GM15510 (cell line): ENCODE results near the gene STAC.

ENCODE experiments used
- POLR2A ChIP-seq: IDR thresholded peaks from 3 replicates; pipeline ENCODE4 v1.6.1; 2011; ENCODE audit warnings: borderline replicate concordance; ENCODE audit not compliant: insufficient read length; ENCODE audit errors: extremely low read depth

STAC gene

DNA sequence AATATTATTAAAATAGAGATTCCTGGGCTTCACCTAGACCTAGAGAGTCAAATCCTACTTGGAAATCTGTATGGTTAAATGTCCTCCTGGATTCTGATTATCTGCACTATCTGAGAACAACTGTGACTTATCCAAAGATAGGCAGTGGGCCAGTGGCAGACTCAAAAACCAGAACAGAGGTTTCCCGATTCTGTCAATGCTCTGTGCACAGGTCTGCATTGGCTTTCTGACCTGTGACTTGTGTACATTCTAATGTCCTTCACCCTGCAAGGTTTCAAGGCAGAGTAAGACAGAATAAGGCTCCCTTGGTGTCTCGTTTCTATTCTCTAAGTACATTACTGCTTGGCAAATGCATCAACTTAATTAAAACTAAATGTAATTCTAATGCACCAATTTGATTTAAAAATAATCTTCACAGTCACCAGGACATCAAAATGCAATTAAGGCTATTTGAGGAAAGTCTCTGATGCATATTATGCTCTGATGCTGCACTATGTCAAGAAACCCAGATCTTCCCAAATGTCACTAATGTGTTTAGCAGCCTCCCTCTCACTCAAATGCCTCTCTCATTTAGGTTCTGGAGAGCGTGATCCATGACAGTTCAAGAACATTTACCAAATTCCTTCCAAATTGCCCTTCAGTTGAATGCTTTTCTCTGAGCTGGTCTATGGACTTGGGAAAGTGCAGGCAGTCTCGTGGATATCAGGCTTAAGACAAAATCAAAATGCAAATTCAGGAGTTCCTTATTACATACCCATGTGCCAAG, 140.1 kb downstream of the STAC start:
- TF ChIP-seq POLR2A: no peak

DNA sequence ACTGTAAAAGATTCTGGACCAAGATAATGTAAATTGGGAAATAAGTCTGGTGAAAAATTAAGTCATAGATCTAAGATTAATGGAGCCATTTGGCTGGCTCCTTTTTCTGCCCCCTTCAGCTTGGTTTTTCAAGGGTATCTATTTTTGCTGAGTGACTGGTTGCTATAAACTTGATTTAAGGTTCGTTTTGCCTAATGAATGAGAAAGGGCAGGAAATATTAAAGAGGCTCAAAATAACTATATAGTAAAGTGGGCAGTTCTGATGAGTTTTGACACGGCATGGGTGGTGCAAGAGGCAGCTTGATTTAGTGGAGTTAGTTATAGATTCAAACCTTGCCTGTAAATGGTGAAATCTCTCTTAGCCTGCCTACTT, 140.7 kb downstream of the STAC start:
- no peak for TF ChIP-seq POLR2A

DNA sequence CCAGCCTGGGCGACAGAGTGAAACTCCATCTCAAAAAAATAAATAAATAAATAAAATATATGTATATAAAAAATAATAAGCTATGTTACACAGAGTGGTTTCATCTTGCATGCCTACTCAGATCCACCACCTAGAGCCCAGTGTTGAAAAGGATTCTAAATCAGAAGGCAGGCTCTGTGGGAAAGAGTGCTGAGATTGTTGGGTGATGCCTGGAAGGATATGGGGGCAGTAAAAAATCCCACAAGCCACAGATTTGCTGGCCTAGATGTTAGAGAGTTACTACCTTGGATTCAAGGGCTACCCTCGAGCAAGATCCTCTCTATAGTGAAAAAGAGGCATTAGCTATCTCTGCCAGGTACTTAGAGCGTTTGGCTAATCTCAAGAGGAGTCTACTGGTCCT, 144.3 kb downstream of the STAC start:
- TF ChIP-seq POLR2A: no peak

DNA sequence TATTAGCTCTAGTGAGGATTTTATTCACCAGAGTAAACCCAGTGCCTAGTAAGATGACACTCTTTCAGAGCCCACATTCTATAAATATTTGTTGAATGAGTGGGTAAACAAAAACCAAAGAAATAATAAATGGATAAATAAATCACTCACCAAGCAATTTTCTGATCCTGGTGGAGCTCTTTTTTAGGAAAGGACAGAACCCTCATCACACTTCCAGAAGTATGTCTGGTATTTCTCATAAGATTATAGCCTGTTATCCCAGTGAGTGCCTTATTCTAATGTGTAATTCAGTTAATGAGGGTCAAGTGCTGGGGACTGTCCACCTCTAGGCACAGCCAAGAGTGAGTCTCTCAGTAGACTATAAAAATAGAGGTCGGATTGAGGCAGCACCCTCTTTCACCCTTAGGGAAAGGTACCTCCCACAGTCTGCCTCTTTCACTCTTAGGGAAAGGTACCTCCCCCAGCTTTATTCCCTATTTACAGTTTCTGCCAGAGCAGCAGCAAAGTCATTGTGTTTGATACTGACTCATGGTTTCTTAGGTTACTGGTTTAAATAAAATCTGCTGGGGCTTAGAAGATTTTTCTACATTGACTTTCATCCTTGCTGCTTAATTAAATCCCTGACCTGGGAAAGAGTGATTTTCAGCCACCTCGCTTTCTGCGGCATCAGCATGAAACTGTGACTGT, 145.0 kb downstream of the STAC start:
- TF ChIP-seq POLR2A: no peak

DNA sequence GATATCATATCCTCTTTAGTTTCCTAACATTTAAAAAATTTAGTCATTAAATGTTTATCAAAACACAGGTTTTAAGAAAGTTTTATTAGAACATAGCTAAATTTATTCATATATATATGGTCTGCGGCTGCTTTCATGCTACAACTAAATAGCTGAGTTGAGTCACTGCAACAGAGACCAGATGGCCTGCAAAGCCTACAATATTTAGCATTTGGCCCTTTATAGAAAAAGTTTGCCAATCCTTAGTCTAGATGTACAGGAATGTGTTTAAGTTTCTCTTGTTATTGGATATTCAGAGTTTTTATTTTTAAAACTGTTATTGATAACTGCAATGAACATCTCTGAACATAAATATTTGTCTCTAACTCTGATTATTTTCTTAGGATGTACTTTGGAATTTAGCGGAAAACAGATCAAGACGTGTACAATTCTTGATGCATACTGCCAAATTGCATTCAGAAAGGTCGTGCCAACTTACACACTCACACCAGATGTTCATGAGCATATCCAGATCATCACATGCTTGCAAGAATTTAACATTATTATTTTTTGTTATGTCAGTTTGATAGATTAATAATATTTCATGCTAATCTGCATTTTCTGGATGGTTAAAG, 157.9 kb downstream of the STAC start:
- TF ChIP-seq POLR2A: no peak

DNA sequence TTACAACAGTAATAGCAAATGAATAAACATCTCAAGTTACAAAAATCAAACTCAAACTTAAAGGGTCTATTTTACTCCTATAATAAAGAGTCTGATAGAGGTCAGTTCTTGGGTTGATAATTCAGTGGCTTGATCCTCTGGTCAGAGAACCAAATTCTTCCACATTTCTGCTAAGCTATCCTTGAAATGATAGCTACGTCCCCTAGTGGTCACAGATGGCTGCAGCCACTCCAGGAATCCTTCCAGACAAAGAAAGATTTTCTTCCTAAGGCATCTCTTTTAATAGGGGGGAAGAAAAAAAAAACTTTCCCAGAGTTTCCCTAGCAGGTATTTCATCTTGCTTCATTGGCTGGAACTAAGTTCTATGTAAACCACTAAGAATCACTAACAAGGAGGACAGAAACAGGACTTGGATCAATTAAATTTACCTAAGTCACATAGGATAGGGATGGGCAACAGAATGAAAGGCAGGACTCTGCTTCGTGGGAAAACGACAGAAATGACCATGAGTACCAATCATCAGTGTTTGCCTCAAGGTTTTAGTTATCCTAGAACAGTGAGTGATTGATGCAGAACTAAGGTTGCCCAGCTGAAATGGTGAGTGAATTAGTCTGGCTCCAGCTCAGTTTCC, 160.7 kb downstream of the STAC start:
- TF ChIP-seq POLR2A: no peak

DNA sequence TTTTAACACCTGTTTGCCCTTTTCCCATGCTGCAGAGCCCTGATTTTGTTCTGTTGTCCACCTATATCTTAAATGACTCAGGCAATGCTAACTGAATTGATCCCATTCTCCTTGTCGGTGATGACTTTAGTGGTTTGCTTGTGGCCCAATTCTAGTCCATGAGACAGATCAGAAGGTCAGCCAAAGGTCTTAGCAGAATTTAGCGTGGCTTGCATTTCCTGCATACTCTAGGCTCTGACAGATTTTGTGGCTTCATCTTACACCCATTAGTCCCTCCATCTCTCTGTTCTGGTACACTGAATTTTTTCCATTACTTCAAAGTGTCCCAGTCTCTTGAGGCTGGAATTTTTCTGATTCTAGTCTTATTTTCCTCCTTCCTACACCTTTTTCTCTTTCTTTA, 161.9 kb downstream of the STAC start:
- TF ChIP-seq POLR2A: no peak

DNA sequence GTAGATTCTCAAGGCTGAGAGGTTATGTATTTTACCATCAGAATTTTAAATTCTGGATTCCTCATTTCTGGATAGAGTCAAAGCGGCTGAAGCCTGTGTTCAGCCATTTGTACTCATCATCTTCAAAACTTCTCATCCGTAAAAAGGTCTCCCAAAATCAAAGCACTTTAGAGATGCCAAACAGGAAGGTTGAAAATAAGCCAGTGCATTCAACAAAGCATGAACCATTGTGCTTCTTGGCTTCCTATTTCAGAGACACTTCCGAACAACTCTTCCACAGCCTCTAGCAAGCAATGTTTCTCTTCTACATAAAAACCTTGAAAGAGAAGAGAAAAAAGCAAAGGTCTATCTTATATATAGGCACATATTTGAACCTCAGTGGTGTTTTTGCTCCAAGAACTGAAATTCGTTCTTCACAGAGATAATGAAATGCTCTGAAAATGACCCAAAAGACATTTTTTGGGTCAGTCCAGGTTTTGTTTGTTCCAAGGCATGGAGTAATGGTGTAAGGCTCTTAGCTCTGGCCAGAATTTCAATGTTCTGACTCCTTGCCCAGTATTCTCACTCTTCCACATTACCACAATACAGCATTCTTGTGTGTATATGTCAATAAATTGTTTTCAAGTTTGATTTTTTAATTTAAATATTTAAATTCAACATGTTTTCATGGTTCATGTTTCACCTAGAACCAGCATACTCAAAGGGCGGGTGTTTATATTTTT, 163.1 kb downstream of the STAC start:
- TF ChIP-seq POLR2A: no peak

DNA sequence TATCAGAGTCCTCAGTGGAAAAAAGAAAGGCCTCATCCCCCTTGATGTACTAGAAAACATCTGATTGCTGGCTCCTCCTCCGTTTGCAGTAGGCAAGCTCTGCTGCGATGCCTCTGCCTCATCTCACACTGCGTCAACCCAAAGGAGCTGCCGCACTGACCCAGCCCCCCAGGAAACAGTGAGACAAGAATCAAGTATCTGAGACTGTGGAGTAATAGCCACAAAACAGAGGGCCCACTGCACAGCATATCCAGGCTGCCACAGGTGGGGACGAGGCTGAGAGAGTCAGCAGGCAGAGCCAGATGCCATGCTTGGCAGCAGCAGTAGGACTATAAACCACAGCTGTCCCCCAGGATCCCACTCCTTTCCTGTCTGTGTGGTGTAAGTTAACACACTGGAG, 165.9 kb downstream of the STAC start:
- TF ChIP-seq POLR2A: no peak

DNA sequence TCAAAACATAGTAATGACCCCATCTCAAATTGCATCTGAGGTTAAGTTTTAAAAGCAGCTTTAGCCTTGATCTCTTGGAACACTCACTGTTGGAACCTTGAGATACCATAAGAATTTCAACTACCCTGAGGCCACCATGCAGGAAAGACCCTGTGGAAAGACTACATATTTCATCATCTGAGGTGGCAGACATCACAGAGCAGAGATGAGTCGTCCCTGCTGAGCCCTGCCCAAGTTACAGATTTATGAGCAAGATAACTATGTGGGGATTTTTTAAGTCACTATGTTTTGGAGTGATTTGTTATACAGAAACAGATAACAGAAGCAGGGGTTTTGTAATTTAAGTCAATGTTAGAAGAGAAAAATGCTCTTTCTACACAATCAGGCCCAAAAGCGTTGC, 168.4 kb downstream of the STAC start:
- TF ChIP-seq POLR2A: no peak

DNA sequence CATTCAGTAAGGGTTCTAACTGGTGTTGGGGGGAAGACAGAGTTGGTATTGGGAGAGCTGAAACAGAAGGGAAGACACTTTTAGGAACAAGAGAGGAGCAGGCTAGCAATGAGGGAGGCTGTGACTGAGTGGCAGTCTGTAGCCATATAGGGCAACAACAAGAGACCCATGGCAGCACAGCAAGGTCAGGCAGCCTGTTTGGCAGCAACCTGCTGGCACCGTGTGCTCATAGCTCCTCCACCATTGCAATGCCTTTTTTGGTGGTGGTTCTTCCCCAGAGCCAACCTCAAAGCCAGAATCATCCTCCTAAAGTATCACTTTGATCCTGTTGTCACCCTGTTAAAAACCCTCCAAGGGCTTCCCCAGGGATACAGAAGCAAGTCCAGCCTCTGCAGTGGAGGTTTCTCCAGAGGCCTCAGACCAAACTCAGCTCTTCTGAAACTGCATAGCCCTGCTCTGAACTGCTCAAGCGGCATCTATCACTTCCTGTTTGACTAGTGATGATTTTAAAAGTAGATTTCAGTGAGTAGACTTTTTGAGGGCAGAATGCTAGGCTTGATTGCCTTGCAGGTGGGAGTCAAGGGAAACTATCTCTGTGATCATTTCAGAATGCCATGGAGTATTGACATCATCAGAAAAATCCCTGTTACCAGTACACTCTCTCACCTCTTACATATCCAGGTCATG, 176.9 kb downstream of the STAC start:
- no peak for TF ChIP-seq POLR2A

DNA sequence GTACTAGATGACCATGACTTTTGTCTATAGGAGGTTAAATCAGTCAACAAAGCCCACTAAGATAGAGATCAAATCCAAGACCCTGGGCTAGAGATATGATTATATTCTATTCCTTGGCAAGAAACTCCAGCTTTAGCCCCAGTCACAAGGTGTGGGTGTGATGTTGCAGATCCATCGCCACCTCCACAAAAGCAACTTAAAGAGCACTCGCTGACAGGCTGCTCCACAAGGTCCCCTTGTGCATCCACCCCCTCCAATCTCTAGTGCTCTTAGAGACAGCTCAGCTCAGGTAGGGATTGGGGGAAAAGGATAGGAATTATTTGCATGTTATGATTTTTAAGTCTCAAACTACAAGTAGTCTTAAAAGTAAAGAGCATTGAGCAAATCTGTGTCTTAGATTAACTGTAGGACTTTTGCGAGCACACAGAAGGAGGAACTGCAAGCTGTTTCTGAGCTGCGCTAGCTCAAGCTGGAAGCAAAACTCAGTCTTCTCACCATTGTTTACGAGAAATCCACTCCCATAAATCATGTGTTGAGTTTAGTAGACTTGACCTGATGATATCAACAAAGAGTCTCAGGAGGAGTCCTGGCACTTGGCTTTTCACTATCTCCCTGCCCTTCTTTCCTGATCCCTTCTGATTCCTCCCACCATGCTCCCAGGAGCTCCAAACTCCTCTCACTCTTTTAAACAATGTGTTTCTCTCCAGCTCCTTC, 177.6 kb downstream of the STAC start:
- no peak for TF ChIP-seq POLR2A

DNA sequence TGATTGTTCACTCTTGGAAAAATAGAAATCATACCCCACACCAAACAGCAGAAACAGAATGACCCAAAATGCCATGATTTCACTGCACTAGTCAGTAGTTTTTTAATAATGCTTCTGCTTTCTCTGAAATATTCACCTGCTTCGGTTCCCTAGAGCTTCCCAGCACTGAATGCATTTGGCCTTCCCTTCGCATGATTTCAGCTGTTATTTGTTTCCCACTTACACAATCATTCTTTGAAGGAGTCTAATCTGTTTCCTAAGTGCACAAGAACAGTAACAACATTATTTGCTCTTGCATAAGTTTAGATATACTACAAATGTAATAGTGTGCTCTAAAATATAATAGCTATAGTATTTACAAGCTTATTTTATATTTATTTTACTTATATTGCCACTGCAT, 178.7 kb downstream of the STAC start:
- no peak for TF ChIP-seq POLR2A

DNA sequence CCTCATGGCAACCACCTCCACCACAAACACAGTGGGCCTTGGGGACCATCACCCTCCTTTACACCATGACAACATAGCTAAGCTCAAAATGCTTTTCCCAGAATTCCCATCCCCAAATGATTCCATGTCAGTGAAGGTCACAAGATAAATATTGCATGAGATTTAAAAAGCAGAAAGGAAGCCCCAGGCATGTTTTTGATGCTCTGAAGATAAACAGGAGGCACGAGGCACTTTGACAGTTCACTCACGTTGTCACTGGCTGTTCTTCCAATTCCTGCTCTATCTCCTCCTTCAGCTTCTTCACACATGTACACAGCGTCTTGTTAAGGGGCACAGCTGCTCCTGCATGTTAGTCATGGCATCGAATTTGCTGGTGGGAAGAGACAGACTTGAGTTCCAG, 180.4 kb downstream of the STAC start:
- TF ChIP-seq POLR2A: no peak

DNA sequence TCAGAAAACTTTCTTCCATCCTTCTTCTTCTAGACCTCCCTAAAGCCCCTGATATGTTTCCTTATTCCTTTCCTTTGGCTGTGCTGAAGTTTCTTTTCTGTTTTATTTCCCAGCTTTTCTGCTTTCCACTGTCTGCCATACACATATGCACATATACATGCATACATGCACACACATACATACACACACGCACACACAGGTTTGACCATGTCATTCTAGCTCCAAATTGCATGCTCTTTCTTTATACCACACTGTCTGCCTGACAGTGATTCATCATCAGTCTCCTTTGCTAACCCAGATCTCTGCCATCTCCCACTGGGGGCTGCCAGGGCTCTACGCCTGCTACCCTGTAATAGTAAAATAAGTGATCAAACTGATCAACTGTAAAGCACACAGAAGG, 181.3 kb downstream of the STAC start:
- no peak for TF ChIP-seq POLR2A

DNA sequence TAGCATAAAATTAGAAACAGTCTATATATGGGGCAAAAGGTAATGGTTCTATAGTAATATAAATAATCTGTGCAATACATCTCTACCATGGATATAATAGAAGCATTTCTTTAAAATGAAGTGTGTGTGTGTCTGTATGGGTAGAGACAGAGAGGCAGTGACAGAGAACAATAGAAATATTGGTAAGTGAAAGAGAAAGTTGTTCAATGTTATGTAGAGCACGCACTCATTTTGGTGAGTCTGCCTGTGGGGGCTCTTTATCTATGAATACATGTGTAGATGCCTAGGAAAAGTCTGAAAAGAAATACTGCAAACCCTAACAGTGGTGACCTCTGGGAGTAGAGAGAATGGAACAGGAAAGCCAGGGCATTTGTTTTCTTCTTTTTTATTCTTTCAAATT, 182.6 kb downstream of the STAC start:
- no peak for TF ChIP-seq POLR2A
